ENCODE results near the gene GRIA2. TPM values are rescaled to one million over a fixed set of nuclear protein-coding genes. Genes with fewer than 3 reads are reported as not detected.

GRIA2 gene
- total RNA-seq, 4 donors from 2014 or later: 4.5 to 21.6 (median 9.8) TPM

DNA sequence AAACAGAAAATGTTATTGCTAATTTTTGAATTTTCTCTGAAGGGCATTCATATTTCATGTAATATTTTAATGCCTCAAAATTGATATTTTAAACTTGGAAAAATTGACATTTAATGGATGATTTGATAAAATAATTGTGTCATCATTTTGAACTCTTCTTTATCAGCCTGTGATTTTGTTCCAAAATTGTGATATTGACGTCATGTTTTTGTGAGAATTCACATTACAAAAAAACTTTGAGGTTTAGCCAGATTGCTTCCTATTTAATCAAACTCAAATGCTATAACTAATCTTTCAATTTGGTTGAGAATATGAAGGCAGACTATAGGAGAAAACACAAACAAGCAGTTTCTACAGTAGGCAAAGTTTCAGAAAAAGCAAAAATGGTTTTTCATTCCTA is 137.4 kb downstream of the GRIA2 start:
- TF ChIP-seq POLR2A (IDR thresholded peaks at IDR 0.05): no peak
- TF ChIP-seq EP300 (IDR thresholded peaks at IDR 0.05): no peak
- TF ChIP-seq CTCF (IDR thresholded peaks at IDR 0.05): no peak
- no peaks in the 10 kb centered on the region for H3K27me3 ChIP-seq
- no peak overlapping the region for H3K27ac ChIP-seq
- 58% methylated on average over 1 of the region's 1 CpG for WGBS, 2 donors
- H3K4me3 ChIP-seq: no peak overlapping the region
- no peaks in the 10 kb centered on the region for H3K36me3 ChIP-seq
- H3K4me1 ChIP-seq: no peaks in the 10 kb centered on the region
- no peaks in the 10 kb centered on the region for H3K9me3 ChIP-seq
- no peak for DNase-seq (ENCODE audit: low spot score in 2 of 2)

DNA sequence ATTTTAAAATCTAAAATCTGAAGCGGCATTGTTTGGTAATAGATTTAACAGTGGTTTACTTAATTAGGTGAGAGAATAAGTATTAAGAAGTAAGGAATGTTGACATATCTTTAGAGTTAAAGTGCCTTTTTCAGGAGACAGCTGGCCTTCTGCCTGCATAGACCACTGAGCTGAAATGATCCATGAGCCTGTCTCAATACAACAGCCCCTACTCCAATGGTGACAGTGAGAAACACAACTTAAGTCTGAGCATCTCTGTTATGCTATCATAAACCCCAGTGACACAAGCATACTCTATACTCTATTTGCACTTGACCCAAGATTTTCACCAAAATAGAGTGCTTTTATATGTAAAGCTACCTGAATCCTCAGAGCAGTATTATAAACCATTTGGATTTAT is 137.9 kb downstream of the GRIA2 start:
- no peak overlapping the region for H3K27ac ChIP-seq
- H3K36me3 ChIP-seq: no peaks in the 10 kb centered on the region
- H3K4me3 ChIP-seq: no peak overlapping the region
- H3K27me3 ChIP-seq: no peaks in the 10 kb centered on the region
- TF ChIP-seq EP300 (IDR thresholded peaks at IDR 0.05) (no peak), CTCF (IDR thresholded peaks at IDR 0.05) (no peak), POLR2A (IDR thresholded peaks at IDR 0.05) (no peak)
- no peaks in the 10 kb centered on the region for H3K9me3 ChIP-seq
- no peak for DNase-seq (ENCODE audit: low spot score in 2 of 2)
- no peaks in the 10 kb centered on the region for H3K4me1 ChIP-seq
- 94% methylated on average over 1 of the region's 1 CpG for WGBS, 2 donors

GRCh38 chr4:157358851-157359250 is 138.3 kb downstream of the GRIA2 start:
- Histone ChIP-seq H3K27ac (no peak overlapping the region), H3K4me3 (no peak overlapping the region), H3K9me3 (no peaks in the 10 kb centered on the region), H3K36me3 (no peaks in the 10 kb centered on the region), H3K27me3 (no peaks in the 10 kb centered on the region), H3K4me1 (no peaks in the 10 kb centered on the region)
- DNase-seq (ENCODE audit: low spot score in 2 of 2): no peak
- 25 to 36% methylated on average over 1 of the region's 1 CpG for WGBS, 2 donors
- no peak for TF ChIP-seq POLR2A (IDR thresholded peaks at IDR 0.05)

DNA sequence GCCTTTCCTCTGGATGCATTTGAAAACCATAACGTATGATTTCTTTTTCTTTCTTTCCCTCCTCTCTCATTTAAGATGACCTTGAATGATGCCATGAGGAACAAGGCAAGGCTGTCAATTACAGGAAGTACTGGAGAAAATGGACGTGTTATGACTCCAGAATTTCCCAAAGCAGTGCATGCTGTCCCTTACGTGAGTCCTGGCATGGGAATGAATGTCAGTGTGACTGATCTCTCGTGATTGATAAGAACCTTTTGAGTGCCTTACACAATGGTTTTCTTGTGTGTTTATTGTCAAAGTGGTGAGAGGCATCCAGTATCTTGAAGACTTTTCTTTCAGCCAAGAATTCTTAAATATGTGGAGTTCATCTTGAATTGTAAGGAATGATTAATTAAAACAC is 142.8 kb downstream of the GRIA2 start:
- Histone ChIP-seq H3K27ac (no peak overlapping the region), H3K4me1 (no peaks in the 10 kb centered on the region), H3K4me3 (no peak overlapping the region), H3K27me3 (no peaks in the 10 kb centered on the region), H3K9me3 (no peaks in the 10 kb centered on the region), H3K36me3 (no peaks in the 10 kb centered on the region)
- DNase-seq (ENCODE audit: low spot score in 2 of 2): no peak
- WGBS, 2 donors: 32 to 33% methylated on average over 4 of the region's 4 CpGs
- TF ChIP-seq POLR2A (IDR thresholded peaks at IDR 0.05): no peak
- TF ChIP-seq EP300 (IDR thresholded peaks at IDR 0.05): no peak
- TF ChIP-seq CTCF (IDR thresholded peaks at IDR 0.05): no peak

DNA sequence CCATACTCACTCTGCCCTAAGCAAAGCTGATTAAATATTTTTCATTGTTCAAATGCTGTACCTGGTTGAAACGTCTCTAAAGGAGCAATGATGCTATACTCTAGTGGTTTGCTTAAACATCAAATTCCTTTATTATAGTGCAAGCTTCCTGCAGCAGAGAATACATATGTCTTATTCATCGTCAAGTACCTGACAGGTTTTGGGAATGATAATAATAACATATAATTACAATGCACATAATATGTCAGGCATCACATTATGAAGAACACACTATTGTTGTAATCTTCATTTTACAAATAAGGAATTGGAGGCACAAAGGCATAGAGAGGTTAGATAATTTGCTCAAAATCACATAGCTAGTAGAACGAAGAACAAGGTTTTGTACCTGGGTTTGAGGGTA is 151.6 kb downstream of the GRIA2 start:
- H3K4me1 ChIP-seq: no peaks in the 10 kb centered on the region
- H3K36me3 ChIP-seq: no peaks in the 10 kb centered on the region
- no peak for TF ChIP-seq CTCF (IDR thresholded peaks at IDR 0.05)
- TF ChIP-seq EP300 (IDR thresholded peaks at IDR 0.05): no peak
- no peak for TF ChIP-seq POLR2A (IDR thresholded peaks at IDR 0.05)
- H3K4me3 ChIP-seq: no peak overlapping the region
- no peak overlapping the region for H3K27ac ChIP-seq
- DNase-seq (ENCODE audit: low spot score in 2 of 2): no peak
- WGBS, 2 donors: 80 to 84% methylated on average over 3 of the region's 3 CpGs
- H3K27me3 ChIP-seq: no peaks in the 10 kb centered on the region
- H3K9me3 ChIP-seq: no peaks in the 10 kb centered on the region

- WGBS, 2 donors: 81 to 92% methylated on average over 3 of the region's 3 CpGs
- Histone ChIP-seq H3K4me1 (no peaks in the 10 kb centered on the region), H3K27ac (no peak overlapping the region), H3K4me3 (no peak overlapping the region), H3K36me3 (no peaks in the 10 kb centered on the region), H3K27me3 (no peaks in the 10 kb centered on the region), H3K9me3 (no peaks in the 10 kb centered on the region)
- no peak for DNase-seq (ENCODE audit: low spot score in 2 of 2)
- TF ChIP-seq EP300 (IDR thresholded peaks at IDR 0.05): no peak
- TF ChIP-seq POLR2A (IDR thresholded peaks at IDR 0.05): no peak
- TF ChIP-seq CTCF (IDR thresholded peaks at IDR 0.05): no peak
Observed at GRCh38 chr4:157372567-157372966, 152.0 kb downstream of the GRIA2 start.
